ENCODE data around the gene WWOX.

Gene WWOX

DNA sequence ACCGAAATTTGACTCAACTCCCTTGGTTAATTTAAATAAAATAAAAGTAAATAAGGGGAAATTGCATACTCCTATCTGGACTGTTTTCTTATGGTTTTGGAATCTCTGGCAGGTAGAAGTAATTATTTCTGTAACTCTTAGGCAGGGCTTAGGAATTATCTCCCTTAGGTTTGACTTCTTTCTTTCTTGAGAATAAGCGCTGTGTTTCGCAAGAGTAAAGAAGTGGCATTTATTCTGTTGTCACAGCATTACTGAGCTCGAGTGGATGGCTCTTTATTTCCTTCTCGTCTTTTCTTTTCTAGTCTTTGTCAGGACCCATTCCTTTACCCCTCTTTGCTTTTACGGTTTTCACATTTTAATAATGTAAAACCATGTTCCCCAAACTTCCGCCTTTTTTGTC is 633.2 kb downstream of the WWOX start:
- DNase-seq (ENCODE audit: low read depth in 2 of 2), result no peak

DNA sequence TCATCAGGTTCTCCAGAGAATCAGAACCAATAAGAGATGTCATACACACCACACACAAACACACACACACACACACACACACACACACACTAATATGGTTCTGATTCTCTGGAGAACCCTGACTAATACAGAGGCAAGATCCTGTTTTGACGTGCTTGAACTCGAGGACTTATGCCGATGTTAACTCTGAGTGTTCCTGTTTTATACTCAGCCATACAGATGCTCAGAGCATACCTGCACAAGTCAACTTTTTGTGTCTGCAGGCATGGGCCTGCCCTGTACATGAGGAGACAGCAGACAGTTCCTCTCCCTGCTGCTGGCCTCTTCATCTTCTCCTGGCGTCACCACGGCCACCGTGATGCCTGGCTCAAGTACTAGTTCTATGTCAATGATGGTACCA is 635.9 kb downstream of the WWOX start:
- no peak for DNase-seq (ENCODE audit: low read depth in 2 of 2)

DNA sequence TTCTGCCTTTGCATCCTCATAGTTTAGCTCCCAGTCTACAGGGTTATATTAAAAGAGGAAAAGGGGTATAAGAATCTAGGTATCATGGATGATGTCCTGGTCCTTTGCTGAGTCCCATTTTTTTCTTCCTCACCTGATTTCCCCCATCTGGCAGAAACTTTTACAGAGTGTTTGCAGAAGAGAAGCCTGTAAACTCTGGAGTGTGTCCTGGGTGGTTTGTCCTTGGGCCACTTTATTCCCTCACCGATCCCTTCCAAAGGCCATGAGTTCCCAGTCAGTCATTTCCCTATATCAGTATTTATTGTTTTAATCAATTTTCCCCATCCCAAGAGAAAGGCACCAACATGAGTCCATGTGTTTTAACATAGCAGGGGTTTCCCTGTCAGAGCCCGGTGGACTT is 638.2 kb downstream of the WWOX start:
- no peak for DNase-seq (ENCODE audit: low read depth in 2 of 2)

DNA sequence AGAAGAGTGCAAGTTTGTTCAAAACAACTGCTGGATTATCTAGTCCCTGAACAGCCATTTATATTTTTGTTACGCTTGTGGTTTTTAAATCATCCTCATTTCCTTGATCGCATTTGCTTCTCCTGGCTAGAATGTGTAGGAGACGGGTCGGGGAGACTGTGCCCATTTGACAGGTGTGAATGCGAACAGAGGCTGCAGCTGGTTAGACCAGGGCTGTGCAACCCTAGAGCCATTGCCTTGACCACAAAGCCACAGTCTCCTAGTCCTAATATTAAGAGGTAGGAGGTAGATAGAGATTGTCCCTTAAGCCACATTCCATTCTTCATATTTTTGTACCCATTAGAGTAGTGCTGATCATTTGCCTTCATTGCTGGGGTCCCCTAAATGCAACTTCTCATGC is 639.1 kb downstream of the WWOX start:
- DNase-seq (ENCODE audit: low read depth in 2 of 2), result no peak

DNA sequence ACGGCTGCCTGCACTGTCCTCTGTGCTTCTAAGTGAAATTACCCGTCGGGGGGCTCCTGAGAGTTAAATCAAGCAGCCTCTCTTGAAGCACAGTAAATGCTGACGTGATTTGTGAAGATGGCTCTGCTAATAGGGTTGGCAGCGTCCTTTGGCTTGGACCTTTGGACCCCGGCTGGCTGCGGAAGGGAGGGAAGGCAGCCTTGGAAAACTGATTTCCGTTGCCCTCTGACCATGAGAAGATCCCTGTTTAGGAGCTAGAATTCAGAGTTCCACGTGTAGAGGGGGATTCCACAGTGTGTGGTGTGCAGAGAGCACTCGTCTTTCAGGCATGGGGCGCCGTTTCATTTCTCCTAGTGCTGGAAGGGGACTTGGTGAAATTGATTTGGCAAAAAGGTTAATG is 640.8 kb downstream of the WWOX start:
- DNase-seq (ENCODE audit: low read depth in 2 of 2), result no peak

DNA sequence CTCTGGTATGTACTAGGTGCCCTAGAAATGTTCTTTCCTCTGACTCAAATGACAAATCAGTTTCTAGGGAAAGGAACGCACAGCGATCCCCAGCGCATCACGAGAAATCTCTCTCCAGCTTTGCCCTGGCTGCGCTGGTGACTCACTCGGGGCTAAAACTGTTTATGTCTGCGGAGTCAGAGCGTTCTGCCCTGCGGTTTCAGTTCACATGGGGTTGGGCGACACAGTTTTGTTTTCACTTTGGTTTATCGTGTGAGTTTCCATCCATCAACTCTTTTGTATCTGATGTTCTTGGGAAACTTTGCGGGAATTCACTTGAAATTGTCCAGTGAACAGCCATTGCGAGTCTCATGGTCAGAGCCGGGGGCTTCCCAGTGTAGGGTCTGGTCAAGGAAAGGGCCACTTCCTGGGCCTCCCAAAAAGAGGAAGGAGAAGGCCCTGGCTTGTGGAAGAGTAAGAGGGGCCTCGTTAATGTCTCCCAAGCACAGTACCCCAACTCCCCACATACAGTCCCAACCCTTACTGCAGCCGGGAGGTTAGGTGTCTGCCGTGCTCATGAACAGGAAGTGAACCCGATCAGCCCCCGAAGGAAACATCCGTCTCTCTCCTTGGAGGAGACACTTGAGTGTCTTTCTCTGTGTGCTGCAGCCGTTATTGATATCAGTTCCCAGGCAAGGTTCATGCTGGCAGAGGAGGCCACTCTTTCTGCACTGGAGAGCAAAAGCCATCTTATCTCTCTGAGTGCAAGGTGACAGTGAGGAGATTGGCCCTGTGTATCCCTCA is 643.2 kb downstream of the WWOX start:
- peak; percentile 56 to 62 for DNase-seq (ENCODE audit: low read depth in 2 of 2)

DNA sequence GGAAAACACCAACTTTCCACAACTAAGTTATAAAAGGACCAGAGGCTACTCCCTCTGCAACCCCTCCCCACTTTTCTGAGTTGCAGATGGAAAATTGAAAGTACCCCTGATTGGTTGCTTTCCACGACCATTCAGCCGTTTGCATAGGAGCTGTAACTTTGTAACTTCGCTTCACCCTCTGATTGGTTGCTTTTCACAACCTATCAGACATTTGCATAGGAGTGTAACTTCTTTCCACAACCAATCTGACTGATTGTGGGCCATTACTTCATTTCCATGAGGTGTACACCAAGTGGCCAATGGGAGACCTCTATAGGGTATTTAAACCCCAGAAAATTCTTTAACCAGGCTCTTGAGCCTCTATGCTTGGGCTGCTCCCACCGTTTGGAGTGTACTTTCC is 644.1 kb downstream of the WWOX start:
- DNase-seq (ENCODE audit: low read depth in 2 of 2), result no peak

DNA sequence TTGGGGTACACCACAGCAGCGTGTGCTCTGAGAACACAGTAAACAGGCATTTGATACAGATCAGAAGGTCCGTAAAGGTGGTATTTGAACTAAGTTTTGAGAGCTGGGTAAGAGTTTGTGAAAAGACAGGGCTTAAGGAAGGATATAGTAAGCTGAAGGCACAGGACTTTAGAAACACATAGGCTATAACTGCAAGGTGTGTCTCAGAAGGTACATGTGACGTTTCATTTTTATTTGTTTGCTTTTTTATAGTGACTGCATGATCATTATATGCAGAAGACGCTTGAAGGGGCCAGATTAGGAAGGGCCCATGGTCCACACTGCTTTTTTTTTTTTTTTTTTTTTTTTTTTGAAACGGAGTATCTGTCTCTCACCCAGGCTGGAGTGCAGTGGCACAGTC is 644.6 kb downstream of the WWOX start:
- DNase-seq (ENCODE audit: low read depth in 2 of 2), result no peak

DNA sequence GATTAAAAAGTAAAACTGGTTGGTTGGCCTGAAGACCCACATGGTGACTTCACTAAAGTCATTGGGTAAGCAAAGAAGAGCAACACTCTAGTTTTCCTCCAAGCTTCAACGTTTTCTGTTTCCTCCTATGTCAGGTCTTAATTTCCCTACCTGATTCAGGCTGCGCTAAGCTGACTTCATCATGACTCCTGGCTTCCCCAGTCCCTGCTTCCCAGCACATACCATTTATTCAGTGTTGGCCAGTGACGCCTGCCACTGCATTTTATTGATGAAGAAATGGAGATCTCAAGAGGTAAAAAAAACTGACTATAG is 645.3 kb downstream of the WWOX start:
- no peak for DNase-seq (ENCODE audit: low read depth in 2 of 2)

DNA sequence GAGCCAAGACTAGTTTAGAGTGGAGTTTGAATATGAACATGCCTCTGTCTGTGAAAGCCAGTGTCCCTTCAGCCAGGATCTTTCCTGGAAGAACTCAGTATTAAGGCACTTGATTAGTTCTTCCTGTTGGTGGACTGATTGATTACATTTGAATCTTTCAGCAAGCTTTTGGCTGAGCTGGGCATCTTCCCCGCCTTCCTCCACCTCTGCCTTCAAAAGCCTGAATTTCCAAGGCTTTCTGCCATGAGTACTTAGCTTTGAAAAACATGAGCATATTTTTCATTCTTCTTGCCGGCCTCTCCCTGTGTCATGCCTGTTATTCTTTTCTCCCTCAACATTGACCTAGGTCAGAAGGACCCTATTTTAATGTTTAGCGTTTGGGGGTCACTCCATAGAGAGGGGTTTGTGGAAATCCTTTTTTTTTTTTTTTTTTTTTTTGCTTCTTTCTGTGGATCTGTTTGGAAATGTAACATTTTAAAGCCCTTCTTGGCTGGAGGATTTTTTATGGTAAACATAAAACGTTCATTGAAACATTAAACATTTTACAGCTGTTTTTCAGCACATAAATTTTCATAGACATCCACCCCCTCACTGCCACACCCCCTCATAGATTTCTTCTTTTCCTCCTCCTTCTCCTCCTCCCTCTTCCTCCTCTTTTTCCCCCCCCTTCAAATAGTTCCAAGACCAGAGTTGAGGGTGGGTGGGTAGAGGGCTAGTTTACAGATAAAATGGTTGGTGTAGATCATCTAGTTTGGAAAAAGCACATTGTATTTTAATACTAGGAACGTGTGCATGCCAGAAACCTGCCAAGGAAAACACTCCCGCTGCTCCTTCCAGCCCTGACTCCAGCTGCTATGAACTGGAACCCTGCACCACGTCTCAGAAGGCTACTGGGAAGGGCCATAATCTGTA is 645.9 kb downstream of the WWOX start:
- DNase-seq (ENCODE audit: low read depth in 2 of 2), result no peak

DNA sequence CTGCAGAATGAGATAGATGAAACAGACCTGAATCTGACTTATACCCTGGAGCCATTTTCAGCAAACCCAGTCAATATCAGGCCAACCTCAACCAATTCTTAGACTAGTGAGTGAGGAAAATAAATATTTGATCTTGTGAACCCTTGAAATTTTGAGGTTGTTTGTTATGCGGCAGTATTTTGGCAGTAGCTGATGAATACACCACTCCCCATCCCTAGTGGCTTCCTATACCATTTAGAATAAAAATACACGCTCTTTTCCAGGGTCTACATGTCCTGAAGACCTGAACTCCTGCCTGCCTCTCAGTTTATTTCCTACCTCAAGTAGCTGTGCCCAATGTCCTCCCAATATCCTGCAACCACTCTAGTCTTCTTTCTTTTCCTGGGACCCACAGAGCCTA is 647.3 kb downstream of the WWOX start:
- DNase-seq (ENCODE audit: low read depth in 2 of 2), result no peak

DNA sequence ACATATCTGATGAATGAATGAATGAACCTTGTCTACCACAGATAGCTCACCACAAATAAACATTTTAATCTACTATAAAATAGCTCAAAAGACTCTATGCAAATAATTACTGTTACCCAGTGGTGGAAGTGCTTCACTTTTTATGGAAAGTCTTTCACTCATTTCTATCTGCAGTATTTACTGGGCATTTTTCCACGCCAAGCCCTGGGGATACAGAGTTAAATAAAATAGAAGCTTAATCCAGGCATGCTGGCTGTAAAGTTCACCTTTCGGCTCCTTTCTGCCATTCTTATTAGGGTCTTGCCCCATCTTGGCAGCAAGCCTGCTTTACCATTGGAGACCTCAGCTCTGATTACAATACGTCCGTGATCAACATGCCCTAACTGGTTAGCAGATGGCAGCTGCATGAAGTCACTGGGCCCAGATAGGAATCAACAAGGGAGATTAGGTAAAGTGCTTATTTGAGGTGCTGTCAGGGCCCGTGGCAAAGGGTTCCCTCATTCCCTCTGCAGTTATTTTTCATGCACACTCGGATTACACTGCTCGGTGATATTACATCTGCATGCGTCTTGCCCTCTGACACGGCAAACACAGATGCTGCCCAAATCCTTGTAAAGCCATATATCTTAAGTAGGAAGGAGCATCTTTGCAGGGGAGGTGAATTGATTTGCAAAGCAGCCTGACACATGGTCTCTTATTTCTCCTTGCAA is 648.9 kb downstream of the WWOX start:
- DNase-seq (ENCODE audit: low read depth in 2 of 2), result no peak

DNA sequence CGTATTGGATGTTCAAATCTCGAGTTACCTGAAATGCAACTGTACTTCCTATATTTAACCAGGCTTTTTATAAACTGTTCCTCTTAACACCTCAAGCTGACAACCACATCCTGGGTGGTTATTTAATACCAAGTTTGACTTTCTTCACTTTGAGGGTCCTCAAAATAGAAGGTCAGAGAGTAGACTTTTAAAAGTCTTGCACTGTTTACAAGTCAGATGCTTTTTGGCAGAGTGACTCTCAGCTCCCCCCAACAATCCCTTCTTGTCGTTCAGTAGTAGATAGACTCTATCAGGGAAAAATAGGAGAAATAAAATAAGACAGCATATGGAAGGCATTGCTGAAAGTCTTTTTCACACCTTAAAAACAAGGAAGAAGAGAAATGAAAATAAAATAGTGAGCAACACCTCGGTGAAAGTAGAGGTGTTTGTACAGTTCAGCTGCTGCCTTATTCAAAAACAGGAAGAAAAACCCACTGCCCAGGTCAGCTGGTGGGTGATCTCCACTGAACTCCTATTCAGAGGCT is 650.4 kb downstream of the WWOX start:
- DNase-seq (ENCODE audit: low read depth in 2 of 2), result no peak

DNA sequence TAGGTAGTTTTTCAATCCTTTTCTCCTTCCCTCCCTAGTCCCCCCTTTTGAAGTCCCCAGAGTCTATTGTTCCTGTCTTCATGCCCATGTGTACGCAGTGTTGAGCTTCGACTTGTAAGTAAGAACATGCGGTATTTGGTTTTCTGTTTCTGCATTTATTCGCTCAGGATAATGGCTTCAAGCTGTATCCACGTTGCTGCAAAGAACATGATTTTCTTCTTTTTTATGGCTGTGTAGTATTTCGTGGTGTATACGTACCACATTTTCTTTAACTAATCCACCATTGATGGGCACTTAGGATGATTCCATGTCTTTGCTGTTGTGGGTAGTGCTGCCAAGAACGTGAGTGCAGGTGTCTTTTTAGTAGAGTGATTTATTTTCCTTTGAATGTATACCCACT is 651.2 kb downstream of the WWOX start:
- no peak for DNase-seq (ENCODE audit: low read depth in 2 of 2)

DNA sequence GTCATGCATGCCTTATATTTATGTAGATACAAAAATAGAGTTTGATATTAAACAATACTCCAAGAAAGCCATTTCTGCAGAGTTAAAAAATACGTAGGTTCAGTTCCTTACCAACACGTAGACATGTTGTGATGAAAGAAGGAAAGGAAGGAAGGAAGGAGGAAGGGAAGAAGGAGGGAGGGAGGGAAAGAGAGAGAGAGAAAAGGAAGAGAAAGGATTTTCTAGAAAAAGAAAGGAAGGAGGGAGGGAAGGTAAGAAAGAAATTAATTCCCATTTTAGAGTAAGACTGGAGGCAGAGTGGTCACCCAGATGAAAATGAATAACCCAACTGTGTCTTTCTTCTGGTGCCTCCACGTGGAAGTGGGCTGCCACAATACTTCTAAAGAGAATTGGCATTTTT is 652.1 kb downstream of the WWOX start:
- no peak for DNase-seq (ENCODE audit: low read depth in 2 of 2)

DNA sequence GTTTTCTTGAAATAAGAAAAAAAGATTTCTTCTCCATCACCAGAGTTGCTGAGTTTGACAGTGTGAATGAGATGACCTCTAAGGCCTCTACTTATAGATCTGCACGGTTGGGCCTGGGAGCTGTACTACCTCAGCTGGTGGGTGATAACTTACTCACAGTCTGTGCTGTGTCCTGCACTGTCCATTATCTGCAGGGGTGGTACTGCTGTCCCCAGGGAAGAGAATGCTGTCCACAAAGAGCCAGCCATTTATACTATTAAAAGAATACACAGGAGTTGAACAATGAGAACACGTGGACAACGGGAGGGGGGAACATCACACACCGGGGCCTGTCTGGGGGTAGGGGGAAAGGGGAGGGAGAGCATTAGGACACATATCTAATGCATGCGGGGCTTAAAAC is 655.3 kb downstream of the WWOX start:
- DNase-seq (ENCODE audit: low read depth in 2 of 2), result no peak

DNA sequence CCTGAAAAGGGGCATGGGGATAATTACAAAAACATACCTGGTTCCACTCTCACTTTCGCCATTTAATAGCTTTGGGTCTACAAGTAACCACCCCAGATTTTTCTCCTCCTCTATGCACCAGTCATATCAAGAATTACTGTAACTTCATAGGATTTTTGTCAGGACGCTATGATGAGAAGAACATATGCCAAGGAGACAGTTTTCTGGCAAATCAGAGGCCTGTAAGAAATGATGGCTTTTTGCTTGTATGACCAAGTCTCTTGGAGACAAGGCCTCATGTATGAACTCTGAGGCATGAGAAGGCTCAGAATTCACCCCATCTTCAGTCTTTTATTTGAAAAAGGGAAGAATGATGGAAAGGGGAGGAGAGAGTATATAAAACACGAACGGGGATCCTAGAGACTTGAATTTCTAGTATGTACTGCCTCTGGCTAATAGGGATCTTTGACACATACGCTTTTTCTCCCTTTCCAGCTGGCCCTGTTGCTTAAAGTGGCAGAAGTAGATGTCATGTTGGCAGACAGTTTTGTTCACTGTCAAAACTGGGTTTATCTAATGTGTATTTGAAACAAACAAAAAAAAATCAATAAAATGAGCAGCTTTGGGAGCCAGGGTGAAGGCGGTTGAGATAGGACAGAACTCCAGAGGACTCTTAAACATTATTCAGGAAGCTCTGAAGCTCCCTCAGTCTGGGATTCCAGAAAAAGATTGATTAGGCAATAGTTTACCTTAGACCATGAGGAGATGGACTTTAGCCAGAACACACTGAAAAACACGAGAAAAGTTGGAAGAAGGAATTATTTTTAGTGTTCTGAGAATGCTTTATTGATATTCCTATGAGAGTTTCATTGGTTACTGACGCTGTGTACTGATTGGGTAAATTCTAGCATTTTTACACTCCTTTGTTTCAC is 656.6 kb downstream of the WWOX start:
- DNase-seq (ENCODE audit: low read depth in 2 of 2), result no peak

DNA sequence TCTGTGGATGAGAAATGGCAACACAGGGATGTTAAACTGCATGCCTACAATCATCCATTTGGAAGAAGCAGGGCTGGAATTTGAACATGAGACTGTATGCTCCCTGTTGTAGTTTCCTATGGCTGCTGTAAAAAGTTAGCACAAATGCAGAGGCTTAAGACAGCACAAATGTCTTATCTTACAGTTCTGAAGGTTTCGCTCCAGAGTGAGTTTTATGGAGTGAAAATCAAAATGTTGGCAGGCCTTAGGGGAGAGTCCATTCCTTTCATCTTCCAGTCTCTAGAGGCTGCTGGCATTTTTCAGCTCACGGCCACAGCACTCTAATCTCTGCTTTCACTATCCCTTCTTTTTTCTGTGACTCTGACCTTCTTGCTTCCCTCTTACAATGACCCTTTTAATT is 660.1 kb downstream of the WWOX start:
- DNase-seq (ENCODE audit: low read depth in 2 of 2), result no peak

DNA sequence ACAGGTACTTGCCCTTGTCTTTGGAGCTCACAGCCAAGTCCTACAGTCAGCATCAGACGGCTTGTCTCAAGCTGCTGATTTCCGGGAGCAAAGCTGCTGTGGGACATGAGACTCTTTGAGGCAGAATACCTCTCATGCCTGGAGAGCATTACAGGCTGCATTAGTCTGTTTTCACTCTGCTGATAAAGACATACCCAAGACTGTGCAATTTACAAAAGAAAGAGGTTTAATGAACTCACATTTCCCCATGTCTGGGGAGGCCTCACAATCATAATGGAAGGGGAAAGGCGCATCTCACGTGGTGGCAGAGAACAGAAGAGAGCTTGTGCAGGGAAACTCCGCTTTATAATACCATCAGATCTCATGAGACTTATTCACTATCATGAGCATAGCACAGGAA is 661.2 kb downstream of the WWOX start:
- no peak for DNase-seq (ENCODE audit: low read depth in 2 of 2)

DNA sequence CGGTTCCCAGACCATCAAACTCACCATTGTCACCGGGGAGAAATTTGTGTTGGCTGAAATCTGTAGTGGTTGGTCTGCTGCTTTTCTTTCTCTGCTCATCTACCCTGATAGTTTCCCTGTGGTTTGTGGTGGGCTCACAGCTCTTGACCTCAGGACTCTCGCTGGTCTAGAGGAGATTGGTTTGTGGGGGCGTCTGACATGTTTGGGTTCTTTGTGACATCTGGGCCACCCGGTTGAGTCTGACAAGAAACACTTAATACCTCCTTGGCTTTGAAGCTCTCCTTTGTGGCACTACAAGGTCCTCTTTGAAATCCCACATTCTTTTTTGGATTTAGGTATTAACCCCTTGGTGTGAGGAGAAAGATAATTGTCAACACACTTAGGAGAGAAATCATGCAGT is 662.0 kb downstream of the WWOX start:
- no peak for DNase-seq (ENCODE audit: low read depth in 2 of 2)

DNA sequence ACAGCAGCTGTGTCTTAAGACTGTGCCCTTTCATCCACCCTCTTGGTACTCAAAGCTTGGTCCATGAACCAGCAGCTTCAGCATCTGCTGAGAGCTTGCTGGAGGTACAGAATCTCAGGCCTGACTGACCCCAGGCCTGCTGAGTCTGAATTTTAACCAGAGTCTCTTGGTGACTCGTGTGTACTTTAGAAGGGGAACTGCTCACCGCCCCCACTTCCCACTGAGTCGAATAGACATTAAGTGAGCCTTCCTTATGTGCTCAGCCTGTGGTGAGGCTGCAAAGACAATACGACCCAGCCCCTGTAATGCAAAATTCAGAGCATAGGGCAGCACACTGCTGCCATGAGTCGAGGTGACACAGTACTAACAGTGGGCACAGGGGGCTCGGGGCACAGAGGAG is 662.8 kb downstream of the WWOX start:
- DNase-seq (ENCODE audit: low read depth in 2 of 2), result no peak
